Neural cell (in vitro differentiated cells): ENCODE data around the gene GPR62. TPM values are rescaled to one million over a fixed set of nuclear protein-coding genes. Genes with fewer than 3 reads are reported as not detected.

Experiments
- H2AFZ ChIP-seq: fragments of 200-600, 300-800 bp; sonication (generic), shearing (Covaris generic); 2 replicates; pipeline ENCODE4 v1.6.0; 2014; ENCODE audit warnings: low read depth, mild to moderate bottlenecking, antibody characterized with exemption, low read length, moderate library complexity
- H3F3A ChIP-seq: fragments of 200-600 bp; shearing (Covaris generic); 2 replicates; pipeline ENCODE4 v1.6.1; 2016; ENCODE audit warnings: mild to moderate bottlenecking, moderate library complexity, mixed read lengths, antibody characterized with exemption, low read length; ENCODE audit not compliant: insufficient read depth, poor library complexity, severe bottlenecking
- H3K27ac ChIP-seq: fragments of 200-600, 300-800 bp; sonication (generic), shearing (Covaris generic); 2 replicates; pipeline ENCODE4 v1.5.1; 2014; ENCODE audit warnings: mild to moderate bottlenecking, low read length, moderate library complexity
- H3K27me3 ChIP-seq: fragments of 300-800, 200-600 bp; sonication (generic), shearing (Covaris generic); 2 replicates; pipeline ENCODE4 v1.6.0; 2014; ENCODE audit warnings: mild to moderate bottlenecking, low read depth, low read length, moderate library complexity; ENCODE audit not compliant: insufficient read depth
- H3K36me3 ChIP-seq: fragments of 300-800, 200-600 bp; sonication (generic), shearing (Covaris generic); 2 replicates; pipeline ENCODE4 v1.5.1; 2014; ENCODE audit warnings: mild to moderate bottlenecking, antibody characterized with exemption, low read length, moderate library complexity; ENCODE audit not compliant: insufficient read depth
- H3K4me2 ChIP-seq: fragments of 300-800, 200-600 bp; sonication (generic), shearing (Covaris generic); 2 replicates; pipeline ENCODE4 v1.6.0; 2014; ENCODE audit warnings: mild to moderate bottlenecking, low read length
- H3K4me3 ChIP-seq: fragments of 300-800, 200-600 bp; sonication (generic), shearing (Covaris generic); 2 replicates; pipeline ENCODE4 v1.5.1; 2014; ENCODE audit warnings: mild to moderate bottlenecking, low read length, moderate library complexity
- H3K79me2 ChIP-seq: fragments of 200-600 bp; shearing (Covaris generic); replicated peaks from 2 replicates; pipeline ENCODE4 v1.6.0; 2014; ENCODE audit warnings: mild to moderate bottlenecking, low read length, moderate library complexity; ENCODE audit not compliant: insufficient read depth
- H3K9ac ChIP-seq: fragments of 300-800, 200-600 bp; sonication (generic), shearing (Covaris generic); 2 replicates; pipeline ENCODE4 v1.6.1; 2016; ENCODE audit warnings: mild to moderate bottlenecking, low read length, mixed read lengths
- H3K9me2 ChIP-seq: fragments of 200-600 bp; shearing (Covaris generic); 2 replicates; pipeline ENCODE4 v1.6.1; 2016; ENCODE audit warnings: mild to moderate bottlenecking, low read length, mixed read lengths; ENCODE audit not compliant: insufficient read depth
- H3K9me3 ChIP-seq: fragments of 200-600, 300-800 bp; sonication (generic), shearing (Covaris generic); 2 replicates; pipeline ENCODE4 v1.6.1; 2016; ENCODE audit warnings: mild to moderate bottlenecking, mixed run types, low read length, moderate library complexity, mixed read lengths
- H4K20me1 ChIP-seq: fragments of 200-600 bp; shearing (Covaris generic); 2 replicates; pipeline ENCODE4 v1.6.1; 2016; ENCODE audit warnings: mild to moderate bottlenecking, mixed run types; ENCODE audit not compliant: insufficient read depth
- EP300 ChIP-seq: fragments of 450-650 bp; conservative IDR thresholded peaks from 2 replicates; pipeline ENCODE4 v1.6.1; 2014; ENCODE audit warnings: antibody characterized with exemption, mild to moderate bottlenecking, moderate library complexity; ENCODE audit not compliant: poor library complexity, severe bottlenecking
- EZH2 ChIP-seq: fragments of 200-600, 300-800 bp; shearing (Covaris generic), sonication (generic); IDR thresholded peaks from 2 replicates; pipeline ENCODE4 v1.6.1; 2014; ENCODE audit warnings: antibody characterized with exemption, low read length, borderline replicate concordance, mild to moderate bottlenecking; ENCODE audit not compliant: insufficient read depth, poor library complexity, severe bottlenecking
- MXI1 ChIP-seq: fragments of 450-650 bp; conservative IDR thresholded peaks from 2 replicates; pipeline ENCODE4 v1.6.1; 2014; ENCODE audit warnings: antibody characterized with exemption, mild to moderate bottlenecking; ENCODE audit not compliant: poor library complexity, severe bottlenecking
- POLR2AphosphoS5 ChIP-seq: IDR thresholded peaks from 2 replicates; pipeline ENCODE4 v1.6.1; 2012
- RAD21 ChIP-seq: fragments of 450-650 bp; conservative IDR thresholded peaks from 2 replicates; pipeline ENCODE4 v1.6.1; 2014; ENCODE audit warnings: antibody characterized with exemption, mild to moderate bottlenecking, moderate library complexity
- SMC3 ChIP-seq: fragments of 450-650 bp; conservative IDR thresholded peaks from 2 replicates; pipeline ENCODE4 v1.6.1; 2014; ENCODE audit warnings: antibody characterized with exemption, mild to moderate bottlenecking, moderate library complexity; ENCODE audit not compliant: poor library complexity
- TAF1 ChIP-seq: IDR thresholded peaks from 2 replicates; pipeline ENCODE4 v1.6.1; 2012; ENCODE audit warnings: low read depth
- polyA plus RNA-seq: library from polyadenylated mRNA; depleted of rRNA; stranded (reverse); fragments of >200 nt; gene quantifications from 2 replicates; pipeline ENCODE4 v1.2.3, GENCODE V29; 2014
- TF ChIP-seq, protein P1 (sequence below): IDR thresholded peaks from 2 replicates; pipeline ENCODE4 v1.6.1; 2012; ENCODE audit warnings: borderline replicate concordance
- TF ChIP-seq, protein P2 (sequence below): fragments of 450-650 bp; IDR thresholded peaks from 2 replicates; pipeline ENCODE4 v1.5.1; 2014; ENCODE audit warnings: antibody characterized with exemption, mild to moderate bottlenecking, moderate library complexity; ENCODE audit not compliant: poor library complexity, severe bottlenecking

The GPR62 gene
- polyA plus RNA-seq, 1 donor from 2014 or later, result not detected

DNA sequence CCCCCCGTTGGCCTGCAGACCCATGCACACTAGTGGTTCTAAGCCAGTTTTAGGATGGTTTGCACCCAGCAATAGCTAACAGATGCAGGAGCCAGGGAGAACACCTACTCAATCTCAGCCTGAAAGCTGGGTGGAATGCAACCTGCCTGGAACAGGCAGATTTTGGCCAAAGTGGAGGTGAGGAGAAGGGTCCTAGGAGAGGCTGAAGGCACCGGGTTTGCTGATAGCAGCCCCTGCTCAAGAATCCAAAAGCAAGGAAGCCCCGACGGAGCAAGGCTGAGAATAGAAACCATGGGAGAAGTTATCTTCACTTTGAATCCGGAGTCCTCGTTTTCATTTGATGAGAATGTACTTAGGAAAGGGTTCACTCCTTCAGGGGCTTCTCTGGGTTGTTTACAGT, 23.4 kb upstream of the GPR62 start:
- Histone ChIP-seq H3K36me3 (no peaks in the 10 kb centered on the region), H3K79me2 (no peaks in the 10 kb centered on the region)
- TF ChIP-seq EZH2 (no peak), EP300 (no peak), SMC3 (no peak), POLR2AphosphoS5 (no peak), RAD21 (no peak), MXI1 (no peak), TAF1 (no peak)
- TF ChIP-seq, protein P1, sequence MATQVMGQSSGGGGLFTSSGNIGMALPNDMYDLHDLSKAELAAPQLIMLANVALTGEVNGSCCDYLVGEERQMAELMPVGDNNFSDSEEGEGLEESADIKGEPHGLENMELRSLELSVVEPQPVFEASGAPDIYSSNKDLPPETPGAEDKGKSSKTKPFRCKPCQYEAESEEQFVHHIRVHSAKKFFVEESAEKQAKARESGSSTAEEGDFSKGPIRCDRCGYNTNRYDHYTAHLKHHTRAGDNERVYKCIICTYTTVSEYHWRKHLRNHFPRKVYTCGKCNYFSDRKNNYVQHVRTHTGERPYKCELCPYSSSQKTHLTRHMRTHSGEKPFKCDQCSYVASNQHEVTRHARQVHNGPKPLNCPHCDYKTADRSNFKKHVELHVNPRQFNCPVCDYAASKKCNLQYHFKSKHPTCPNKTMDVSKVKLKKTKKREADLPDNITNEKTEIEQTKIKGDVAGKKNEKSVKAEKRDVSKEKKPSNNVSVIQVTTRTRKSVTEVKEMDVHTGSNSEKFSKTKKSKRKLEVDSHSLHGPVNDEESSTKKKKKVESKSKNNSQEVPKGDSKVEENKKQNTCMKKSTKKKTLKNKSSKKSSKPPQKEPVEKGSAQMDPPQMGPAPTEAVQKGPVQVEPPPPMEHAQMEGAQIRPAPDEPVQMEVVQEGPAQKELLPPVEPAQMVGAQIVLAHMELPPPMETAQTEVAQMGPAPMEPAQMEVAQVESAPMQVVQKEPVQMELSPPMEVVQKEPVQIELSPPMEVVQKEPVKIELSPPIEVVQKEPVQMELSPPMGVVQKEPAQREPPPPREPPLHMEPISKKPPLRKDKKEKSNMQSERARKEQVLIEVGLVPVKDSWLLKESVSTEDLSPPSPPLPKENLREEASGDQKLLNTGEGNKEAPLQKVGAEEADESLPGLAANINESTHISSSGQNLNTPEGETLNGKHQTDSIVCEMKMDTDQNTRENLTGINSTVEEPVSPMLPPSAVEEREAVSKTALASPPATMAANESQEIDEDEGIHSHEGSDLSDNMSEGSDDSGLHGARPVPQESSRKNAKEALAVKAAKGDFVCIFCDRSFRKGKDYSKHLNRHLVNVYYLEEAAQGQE, result no peak
- TF ChIP-seq, protein P2, sequence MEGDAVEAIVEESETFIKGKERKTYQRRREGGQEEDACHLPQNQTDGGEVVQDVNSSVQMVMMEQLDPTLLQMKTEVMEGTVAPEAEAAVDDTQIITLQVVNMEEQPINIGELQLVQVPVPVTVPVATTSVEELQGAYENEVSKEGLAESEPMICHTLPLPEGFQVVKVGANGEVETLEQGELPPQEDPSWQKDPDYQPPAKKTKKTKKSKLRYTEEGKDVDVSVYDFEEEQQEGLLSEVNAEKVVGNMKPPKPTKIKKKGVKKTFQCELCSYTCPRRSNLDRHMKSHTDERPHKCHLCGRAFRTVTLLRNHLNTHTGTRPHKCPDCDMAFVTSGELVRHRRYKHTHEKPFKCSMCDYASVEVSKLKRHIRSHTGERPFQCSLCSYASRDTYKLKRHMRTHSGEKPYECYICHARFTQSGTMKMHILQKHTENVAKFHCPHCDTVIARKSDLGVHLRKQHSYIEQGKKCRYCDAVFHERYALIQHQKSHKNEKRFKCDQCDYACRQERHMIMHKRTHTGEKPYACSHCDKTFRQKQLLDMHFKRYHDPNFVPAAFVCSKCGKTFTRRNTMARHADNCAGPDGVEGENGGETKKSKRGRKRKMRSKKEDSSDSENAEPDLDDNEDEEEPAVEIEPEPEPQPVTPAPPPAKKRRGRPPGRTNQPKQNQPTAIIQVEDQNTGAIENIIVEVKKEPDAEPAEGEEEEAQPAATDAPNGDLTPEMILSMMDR, result no peak

DNA sequence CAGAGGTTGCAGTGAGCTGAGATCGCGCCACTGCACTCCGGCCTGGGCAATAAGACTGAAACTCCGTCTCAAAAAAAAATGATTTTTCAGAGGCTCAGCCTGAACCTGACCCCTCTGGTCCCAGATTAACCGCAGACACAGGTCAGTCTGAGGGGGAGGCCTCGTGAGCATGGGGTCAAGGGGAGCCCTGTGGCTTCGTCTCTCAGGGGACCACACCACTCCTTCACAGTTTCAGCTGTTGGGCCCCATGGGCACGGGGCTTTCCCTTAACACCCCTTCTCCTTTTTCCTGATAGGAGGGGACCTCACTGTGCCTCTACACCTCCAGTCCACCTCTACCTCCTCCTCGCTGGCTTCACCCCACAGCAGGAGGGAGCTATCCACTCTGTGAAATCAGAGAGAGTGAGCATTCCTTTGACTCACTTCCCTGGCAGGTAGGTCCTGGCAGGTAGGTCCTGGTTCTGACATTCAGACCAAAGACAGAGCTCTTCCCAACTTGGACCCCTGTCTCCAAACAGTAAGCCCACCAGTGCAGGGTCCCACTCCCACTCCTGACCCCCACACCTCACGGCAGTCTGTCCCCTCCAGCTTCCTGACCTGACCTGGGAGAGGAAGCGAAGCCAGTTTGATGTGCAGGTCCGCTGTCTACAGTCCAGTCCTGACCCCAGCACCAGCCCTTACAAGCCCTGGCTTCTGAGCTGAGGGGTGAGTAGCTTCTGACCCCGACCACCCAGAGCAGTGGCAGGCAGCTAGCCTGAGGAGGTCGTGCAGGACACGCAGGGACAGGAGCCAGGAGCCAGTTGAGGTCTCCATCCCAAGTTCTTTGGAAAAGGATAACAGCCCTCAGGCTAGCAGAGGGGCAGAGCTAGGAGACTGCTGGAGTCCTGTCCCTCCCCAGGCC, 22.5 kb upstream of the GPR62 start:
- Histone ChIP-seq H4K20me1 (no peaks in the 10 kb centered on the region), H3K27ac (no peak overlapping the region), H3F3A (no peaks in the 10 kb centered on the region), H2AFZ (no peak overlapping the region), H3K9me2 (no peaks in the 10 kb centered on the region), H3K9me3 (no peaks in the 10 kb centered on the region), H3K9ac (no peak overlapping the region), H3K4me2 (no peak overlapping the region), H3K4me3 (no peak overlapping the region), H3K27me3 (no peaks in the 10 kb centered on the region), H3K36me3 (no peaks in the 10 kb centered on the region), H3K79me2 (no peaks in the 10 kb centered on the region)
- no peak for TF ChIP-seq EP300
- no peak for TF ChIP-seq RAD21
- no peak for TF ChIP-seq MXI1
- TF ChIP-seq, protein P1, result no peak
- TF ChIP-seq POLR2AphosphoS5, result no peak
- no peak for TF ChIP-seq TAF1
- TF ChIP-seq, protein P2, result no peak
- TF ChIP-seq SMC3, result no peak
- TF ChIP-seq EZH2, result no peak

More for the DNA sequence above, 23.4 kb upstream of the GPR62 start:
- no peak overlapping the region for H3K27ac ChIP-seq
- H3K4me3 ChIP-seq, result no peak overlapping the region
- no peaks in the 10 kb centered on the region for H3F3A ChIP-seq
- H3K27me3 ChIP-seq, result no peaks in the 10 kb centered on the region
- H3K9me2 ChIP-seq, result no peaks in the 10 kb centered on the region
- no peak overlapping the region for H3K9ac ChIP-seq
- H2AFZ ChIP-seq, result no peak overlapping the region
- H3K4me2 ChIP-seq, result no peak overlapping the region
- H3K9me3 ChIP-seq, result no peaks in the 10 kb centered on the region
- no peaks in the 10 kb centered on the region for H4K20me1 ChIP-seq
